Stomach (tissue), 9 donors: ENCODE data around the gene ESPNL. TPM values are rescaled to one million over a fixed set of nuclear protein-coding genes. Genes with fewer than 3 reads are reported as not detected.

Experiments used
- DNase-seq, 2 donors: peaks; one replicate each; pipeline versions ENCODE4 v3.0.0 to v3.0.0-alpha.2; 2013 to 2019
- H3K27ac ChIP-seq, 5 donors: fragments of 200-600 bp in 4 of 5; sonication (generic) in 4 of 5; one replicate each; pipeline ENCODE4 v1.5.1; 2013 to 2019; ENCODE audit warnings: mild to moderate bottlenecking in 1 of 5, moderate library complexity in 1 of 5
- H3K27me3 ChIP-seq, 3 donors: fragments of 200-600 bp; sonication (generic); one replicate each; pipeline ENCODE4 v1.5.1; 2017 to 2019; ENCODE audit warnings: mixed run types in 1 of 3
- H3K36me3 ChIP-seq, 4 donors: fragments of 200-600 bp; sonication (generic); 1 replicate in 3 of 4; 2 replicates in 1 of 4; pipeline ENCODE4 v1.5.1; 2016 to 2019
- H3K4me1 ChIP-seq, 4 donors: fragments of 200-600 bp; sonication (generic); one replicate each; pipeline ENCODE4 v1.5.1; 2016 to 2019
- H3K4me3 ChIP-seq, 4 donors: fragments of 200-600 bp; sonication (generic) in 3 of 4; one replicate each; pipeline ENCODE4 v1.5.1; 2016 to 2019; ENCODE audit warnings: mild to moderate bottlenecking in 1 of 4
- H3K9me3 ChIP-seq, 4 donors: fragments of 200-600 bp; sonication (generic); one replicate each; pipeline ENCODE4 v1.5.1; 2016 to 2019
- EP300 ChIP-seq: sonication (generic); formaldehyde crosslinking; IDR thresholded peaks from one replicate; pipeline ENCODE4 v1.6.1; 2017; ENCODE audit warnings: antibody characterized with exemption
- POLR2A ChIP-seq, 4 donors: fragments of 450-650 bp; IDR thresholded peaks; one replicate each; pipeline ENCODE4 v1.6.1; 2016; ENCODE audit warnings: antibody characterized with exemption in 4 of 4, control low read depth in 2 of 4, mild to moderate bottlenecking in 1 of 4, moderate library complexity in 1 of 4
- POLR2AphosphoS5 ChIP-seq, 3 donors: sonication (generic); formaldehyde crosslinking; IDR thresholded peaks; one replicate each; pipeline ENCODE4 v1.6.1; 2016; ENCODE audit warnings: antibody characterized with exemption in 3 of 3
- WGBS, 5 donors: extraction: QIAGEN DNeasy Blood & Tissue Kit in 3 of 5; methylation state at CpG; one replicate each; pipeline versions ENCODE4 v1.1.5 to v1.1.7; 2013 to 2018; 5-methylcytosine and 5-hydroxymethylcytosine counted together
- intact Hi-C: fragments of 100-400 bp; cut with DNase I; formaldehyde crosslinking; loops from one replicate; pipeline ENCODE4 v1.15.1; 2023; ENCODE audit warnings: low total_unique reads
- polyA plus RNA-seq, 3 donors: library from polyadenylated mRNA; stranded (reverse); fragments of 200-250 nt; gene quantifications; one replicate each; pipeline ENCODE4 v1.2.3, GENCODE V29; 2013
- total RNA-seq, 5 donors: library from RNA; depleted of rRNA; stranded (reverse); fragments of >200 nt; gene quantifications; one replicate each; pipeline versions ENCODE4 v1.1.0 to v1.2.3, GENCODE V29; 2014 to 2016
- TF ChIP-seq, protein P1 (sequence below), 7 experiments: fragments of 450-650 bp in 4 of 7; fragments of 200-600 bp in 3 of 7; sonication (generic) in 3 of 7; IDR thresholded peaks; one replicate each; pipeline ENCODE4 v1.5.1; 2016 to 2019; ENCODE audit warnings: antibody characterized with exemption in 7 of 7, control low read depth in 2 of 7, mild to moderate bottlenecking in 1 of 7
- donor health status: healthy with polysubstance abuse.
- donor health status: Bipolar disorder and iron deficiency.
- donor health status: healthy.

ESPNL gene
- total and polyA plus RNA-seq, 8 donors = 0.05 to 1.3 (median 0.31) TPM; not detected in 3

DNA sequence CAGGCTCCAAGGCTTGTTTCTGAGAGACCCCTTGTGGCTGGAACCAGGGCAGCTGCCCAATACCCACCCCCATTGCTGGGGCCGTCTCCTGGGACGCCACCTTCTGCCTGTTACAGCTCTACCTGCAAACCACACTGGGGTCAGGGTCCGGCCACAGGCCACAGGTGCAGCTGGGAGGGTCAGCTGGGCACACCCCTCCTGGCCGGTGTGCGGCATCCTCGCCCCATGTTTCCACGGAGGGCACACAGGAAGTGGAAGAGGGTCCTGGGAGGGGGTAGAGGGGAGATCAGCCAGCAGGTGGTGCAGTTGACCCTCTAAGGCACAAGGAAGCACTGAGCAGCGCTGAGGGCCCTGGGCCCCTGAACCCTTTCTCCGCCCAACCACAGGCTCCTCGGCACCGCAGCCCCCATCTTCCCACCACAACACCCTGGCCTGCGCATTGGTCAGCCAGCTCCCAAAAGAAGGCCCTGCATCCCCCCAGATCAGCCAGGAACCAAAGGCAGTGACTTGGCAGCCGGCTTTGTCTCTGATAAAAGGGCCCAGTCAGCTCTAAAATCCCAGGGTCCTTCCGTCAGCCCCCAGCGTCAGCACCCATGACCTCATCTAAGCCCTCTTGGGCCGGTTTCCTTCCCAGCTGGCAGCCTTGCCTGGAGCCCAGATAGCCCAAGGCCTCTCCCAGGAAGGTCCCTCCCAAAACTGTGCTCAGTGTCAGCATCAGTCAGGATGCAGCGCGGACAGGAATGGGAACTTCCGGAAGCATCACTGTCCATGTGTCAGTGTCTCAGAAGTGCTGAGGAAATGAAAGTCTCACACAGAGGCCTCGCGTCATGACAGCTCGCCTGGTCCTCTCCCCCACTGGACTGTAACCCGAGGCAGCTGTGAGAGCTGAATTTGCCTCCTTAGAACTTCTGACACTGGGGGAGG lies 60.3 kb downstream of the ESPNL start:
- peaks cover 5 to 80% (median 44%) of the 10 kb centered on the region in 3 donors for H3K27me3 ChIP-seq

DNA sequence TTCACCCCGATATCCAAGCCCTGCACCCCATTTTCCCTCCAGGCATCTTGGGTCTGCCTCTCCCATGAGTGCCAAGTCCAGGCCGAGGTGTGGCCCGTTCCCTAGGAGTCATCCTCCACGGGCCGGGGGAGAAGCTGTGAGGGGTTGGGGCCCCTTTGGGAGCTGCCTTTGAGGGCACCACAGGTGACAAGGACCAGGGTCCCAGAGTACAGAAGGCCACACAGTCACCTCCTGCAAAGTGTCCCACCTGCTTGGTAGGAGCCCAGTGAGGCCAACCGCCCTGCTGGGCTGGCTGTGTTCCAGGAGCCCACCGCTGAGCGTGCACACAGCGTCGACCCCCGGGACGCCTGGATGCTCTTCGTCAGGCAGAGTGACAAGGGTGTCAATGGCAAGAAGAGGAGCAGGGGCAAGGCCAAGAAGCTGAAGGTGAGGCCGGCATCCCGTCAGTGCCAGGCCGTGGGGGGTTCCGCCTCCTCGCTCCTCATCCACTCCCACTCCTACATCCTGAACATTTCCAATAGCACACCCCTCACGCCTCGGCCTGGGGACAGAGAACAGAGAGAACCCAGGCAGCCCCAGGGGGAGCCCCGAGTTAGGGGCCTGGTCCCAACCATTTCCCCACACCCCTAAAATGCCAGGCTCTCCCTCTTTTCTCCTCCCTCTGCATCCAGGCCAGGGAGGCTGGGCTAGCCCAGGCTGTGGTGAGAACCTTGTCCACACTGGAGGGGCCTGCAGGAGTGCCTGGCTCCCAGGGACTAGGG lies 61.3 kb downstream of the ESPNL start:
- Histone ChIP-seq H3K27me3 (peaks cover 5 to 80% (median 44%) of the 10 kb centered on the region in 3 donors), H3K9me3 (no peaks in the 10 kb centered on the region)
- WGBS, 5 donors = 86 to 94% (median 90%) methylated on average over 14 to 21 of the region's 21 CpGs

More for the DNA sequence above, 60.3 kb downstream of the ESPNL start:
- no peaks in the 10 kb centered on the region for H3K36me3 ChIP-seq
- intact Hi-C loops = no loop called here
- no peak overlapping the region for H3K27ac ChIP-seq
- H3K4me3 ChIP-seq = no peak overlapping the region
- peaks cover 26 to 42% (median 37%) of the 10 kb centered on the region in 4 donors for H3K4me1 ChIP-seq
- TF ChIP-seq POLR2AphosphoS5 (IDR thresholded peaks at IDR 0.05) = no peak
- TF ChIP-seq EP300 = no peak
- TF ChIP-seq, protein P1, sequence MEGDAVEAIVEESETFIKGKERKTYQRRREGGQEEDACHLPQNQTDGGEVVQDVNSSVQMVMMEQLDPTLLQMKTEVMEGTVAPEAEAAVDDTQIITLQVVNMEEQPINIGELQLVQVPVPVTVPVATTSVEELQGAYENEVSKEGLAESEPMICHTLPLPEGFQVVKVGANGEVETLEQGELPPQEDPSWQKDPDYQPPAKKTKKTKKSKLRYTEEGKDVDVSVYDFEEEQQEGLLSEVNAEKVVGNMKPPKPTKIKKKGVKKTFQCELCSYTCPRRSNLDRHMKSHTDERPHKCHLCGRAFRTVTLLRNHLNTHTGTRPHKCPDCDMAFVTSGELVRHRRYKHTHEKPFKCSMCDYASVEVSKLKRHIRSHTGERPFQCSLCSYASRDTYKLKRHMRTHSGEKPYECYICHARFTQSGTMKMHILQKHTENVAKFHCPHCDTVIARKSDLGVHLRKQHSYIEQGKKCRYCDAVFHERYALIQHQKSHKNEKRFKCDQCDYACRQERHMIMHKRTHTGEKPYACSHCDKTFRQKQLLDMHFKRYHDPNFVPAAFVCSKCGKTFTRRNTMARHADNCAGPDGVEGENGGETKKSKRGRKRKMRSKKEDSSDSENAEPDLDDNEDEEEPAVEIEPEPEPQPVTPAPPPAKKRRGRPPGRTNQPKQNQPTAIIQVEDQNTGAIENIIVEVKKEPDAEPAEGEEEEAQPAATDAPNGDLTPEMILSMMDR (IDR thresholded peaks at IDR 0.05) = peak in 1 of 7 experiments; percentile 16
- H3K9me3 ChIP-seq = no peaks in the 10 kb centered on the region
- DNase-seq = peak in 1 of 2 donors; percentile 46
- WGBS, 5 donors = 54 to 73% (median 61%) methylated on average over 15 to 23 of the region's 23 CpGs

DNA sequence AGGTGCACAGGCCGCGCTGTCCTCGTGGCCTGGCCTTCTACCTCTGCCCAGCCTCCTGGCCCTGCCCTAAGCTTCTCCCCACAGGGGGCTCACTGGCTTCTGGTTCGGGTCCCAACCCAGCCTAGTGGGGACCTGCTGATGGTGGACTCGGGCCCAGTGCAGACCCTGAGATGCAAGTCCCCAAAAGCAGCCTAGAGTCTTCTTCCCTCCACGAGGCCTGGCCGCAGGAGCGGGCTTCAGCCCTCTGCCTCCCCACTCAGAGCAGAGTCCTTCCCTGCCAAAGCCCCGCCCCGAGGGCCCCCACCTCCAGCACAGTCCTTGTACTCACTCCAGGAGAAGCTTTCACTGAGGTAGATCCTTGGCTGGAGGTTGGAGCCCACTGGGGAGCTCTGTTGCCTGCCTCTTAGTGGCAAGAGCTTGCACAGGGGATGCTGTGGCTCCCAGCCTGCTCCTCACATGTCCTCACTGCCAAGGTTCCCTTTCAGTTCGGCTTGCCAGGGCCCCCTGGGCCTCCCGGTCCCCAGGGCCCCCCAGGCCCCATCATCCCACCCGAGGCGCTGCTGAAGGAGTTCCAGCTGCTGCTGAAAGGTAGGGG lies 62.2 kb downstream of the ESPNL start:
- Histone ChIP-seq H3K27ac (no peak overlapping the region), H3K9me3 (no peaks in the 10 kb centered on the region), H3K4me3 (no peak overlapping the region), H3K27me3 (peaks cover 5 to 78% (median 44%) of the 10 kb centered on the region in 3 donors), H3K36me3 (peaks cover 0 to 12% (median 5%) of the 10 kb centered on the region in 4 donors), H3K4me1 (peaks cover 26 to 42% (median 36%) of the 10 kb centered on the region in 4 donors)
- 78 to 89% (median 82%) methylated on average over 5 to 14 of the region's 14 CpGs for WGBS, 5 donors
- intact Hi-C loops = no loop called here
- no peak for TF ChIP-seq EP300
- TF ChIP-seq POLR2AphosphoS5 (IDR thresholded peaks at IDR 0.05) = no peak
- TF ChIP-seq POLR2A (IDR thresholded peaks at IDR 0.05) = no peak
- TF ChIP-seq, protein P1 (IDR thresholded peaks at IDR 0.05) = no peak
- peak in 1 of 2 donors; percentile 9 for DNase-seq

More for the DNA sequence above, 61.3 kb downstream of the ESPNL start:
- intact Hi-C loops = no loop called here
- DNase-seq = peak in 1 of 2 donors; percentile 6
- no peak overlapping the region for H3K27ac ChIP-seq
- peaks cover 26 to 42% (median 37%) of the 10 kb centered on the region in 4 donors for H3K4me1 ChIP-seq
- TF ChIP-seq EP300 (no peak), POLR2A (IDR thresholded peaks at IDR 0.05) (no peak), POLR2AphosphoS5 (IDR thresholded peaks at IDR 0.05) (no peak)
- TF ChIP-seq, protein P1 (IDR thresholded peaks at IDR 0.05) = no peak
- H3K4me3 ChIP-seq = no peak overlapping the region
- H3K36me3 ChIP-seq = peaks cover 0 to 4% (median 0%) of the 10 kb centered on the region in 4 donors
